Osteocyte (in vitro differentiated cells): ENCODE results near the gene JPT2. TPM values are rescaled to one million over a fixed set of nuclear protein-coding genes. Genes with fewer than 3 reads are reported as not detected.

Experiments
- DNase-seq: peaks from one replicate; pipeline ENCODE4 v3.0.0; 2021; ENCODE audit warnings: mixed read lengths; ENCODE audit not compliant: unreplicated experiment; ENCODE audit errors: extremely low spot score
- H3K27ac Mint-ChIP-seq: one replicate; pipeline ENCODE4 v1.8.0; 2021; ENCODE audit warnings: mild to moderate bottlenecking, mixed read lengths; ENCODE audit not compliant: unreplicated experiment
- H3K27me3 Mint-ChIP-seq: one replicate; pipeline ENCODE4 v1.8.0; 2021; ENCODE audit warnings: mixed read lengths; ENCODE audit not compliant: unreplicated experiment
- H3K36me3 Mint-ChIP-seq: one replicate; pipeline ENCODE4 v1.8.0; 2021; ENCODE audit warnings: mixed read lengths; ENCODE audit not compliant: unreplicated experiment
- H3K4me1 Mint-ChIP-seq: one replicate; pipeline ENCODE4 v1.8.0; 2021; ENCODE audit warnings: mixed read lengths; ENCODE audit not compliant: unreplicated experiment
- H3K4me3 Mint-ChIP-seq: one replicate; pipeline ENCODE4 v1.8.0; 2021; ENCODE audit warnings: mild to moderate bottlenecking, moderate library complexity, mixed read lengths; ENCODE audit not compliant: unreplicated experiment
- H3K9me3 Mint-ChIP-seq: one replicate; pipeline ENCODE4 v1.8.0; 2021; ENCODE audit warnings: mixed read lengths; ENCODE audit not compliant: unreplicated experiment
- total RNA-seq: library from RNA; stranded (reverse); gene quantifications from 2 replicates; pipeline ENCODE4 v1.2.1, GENCODE V29; 2021
- TF ChIP-seq, protein P1 (sequence below): fragments of 200-600 bp; sonication (generic); IDR thresholded peaks from 2 replicates; pipeline ENCODE4 v1.5.0; 2021; ENCODE audit warnings: antibody characterized with exemption, mild to moderate bottlenecking, moderate library complexity

The JPT2 gene
- total RNA-seq, 1 donor from 2014 or later: 53.6 TPM

DNA sequence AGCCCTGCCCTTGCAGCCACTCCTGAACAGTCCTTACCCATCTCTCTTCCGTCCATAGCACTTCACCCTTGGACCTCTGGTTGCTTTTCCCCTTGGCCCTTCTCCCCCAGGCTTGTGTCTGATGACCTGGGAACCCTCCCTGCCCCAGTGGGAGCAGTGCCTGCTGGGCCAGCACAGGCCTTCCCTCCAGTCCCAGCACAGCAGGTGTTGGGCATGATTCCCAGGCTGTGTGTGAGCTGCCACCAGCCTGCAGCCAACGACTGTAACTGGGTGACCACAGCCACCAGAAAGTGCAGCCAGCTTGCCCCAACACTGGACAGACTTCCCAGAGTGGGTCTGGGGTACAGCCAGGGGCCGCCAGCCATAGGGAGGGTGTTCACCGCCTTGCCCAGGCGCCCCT is 35.9 kb upstream of the JPT2 start:
- H3K27ac Mint-ChIP-seq: no peak overlapping the region
- TF ChIP-seq, protein P1, sequence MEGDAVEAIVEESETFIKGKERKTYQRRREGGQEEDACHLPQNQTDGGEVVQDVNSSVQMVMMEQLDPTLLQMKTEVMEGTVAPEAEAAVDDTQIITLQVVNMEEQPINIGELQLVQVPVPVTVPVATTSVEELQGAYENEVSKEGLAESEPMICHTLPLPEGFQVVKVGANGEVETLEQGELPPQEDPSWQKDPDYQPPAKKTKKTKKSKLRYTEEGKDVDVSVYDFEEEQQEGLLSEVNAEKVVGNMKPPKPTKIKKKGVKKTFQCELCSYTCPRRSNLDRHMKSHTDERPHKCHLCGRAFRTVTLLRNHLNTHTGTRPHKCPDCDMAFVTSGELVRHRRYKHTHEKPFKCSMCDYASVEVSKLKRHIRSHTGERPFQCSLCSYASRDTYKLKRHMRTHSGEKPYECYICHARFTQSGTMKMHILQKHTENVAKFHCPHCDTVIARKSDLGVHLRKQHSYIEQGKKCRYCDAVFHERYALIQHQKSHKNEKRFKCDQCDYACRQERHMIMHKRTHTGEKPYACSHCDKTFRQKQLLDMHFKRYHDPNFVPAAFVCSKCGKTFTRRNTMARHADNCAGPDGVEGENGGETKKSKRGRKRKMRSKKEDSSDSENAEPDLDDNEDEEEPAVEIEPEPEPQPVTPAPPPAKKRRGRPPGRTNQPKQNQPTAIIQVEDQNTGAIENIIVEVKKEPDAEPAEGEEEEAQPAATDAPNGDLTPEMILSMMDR: no peak
- peaks cover 71% of the 10 kb centered on the region for H3K36me3 Mint-ChIP-seq

DNA sequence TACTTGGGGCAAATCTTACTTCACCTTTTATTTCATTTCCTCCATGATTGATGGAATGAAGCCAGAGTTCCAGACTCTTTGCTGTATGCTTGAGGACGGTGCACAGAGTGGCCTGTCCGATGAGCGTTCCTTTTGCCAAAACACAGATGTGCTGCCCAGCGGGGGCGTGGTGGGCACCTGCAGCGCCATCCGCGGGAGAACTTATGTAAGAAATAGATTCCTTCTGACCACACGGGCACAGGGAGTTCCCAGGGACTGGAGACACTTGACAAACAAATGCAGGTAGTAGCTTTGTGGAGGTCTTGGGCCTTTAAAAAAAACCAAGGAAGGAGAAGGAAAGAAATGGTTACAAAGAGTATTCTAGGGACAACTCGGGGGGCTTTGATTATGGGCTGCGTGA is 35.3 kb upstream of the JPT2 start:
- no peaks in the 10 kb centered on the region for H3K9me3 Mint-ChIP-seq
- TF ChIP-seq, protein P1: no peak
- H3K36me3 Mint-ChIP-seq: peaks cover 74% of the 10 kb centered on the region
- peaks cover 20% of the 10 kb centered on the region for H3K4me1 Mint-ChIP-seq
- DNase-seq: no peak
- no peak overlapping the region for H3K4me3 Mint-ChIP-seq
- H3K27ac Mint-ChIP-seq: no peak overlapping the region
- no peaks in the 10 kb centered on the region for H3K27me3 Mint-ChIP-seq

More for the DNA sequence above, 35.9 kb upstream of the JPT2 start:
- no peak for DNase-seq
- Mint-ChIP-seq H3K4me3 (no peak overlapping the region), H3K27me3 (no peaks in the 10 kb centered on the region), H3K9me3 (no peaks in the 10 kb centered on the region), H3K4me1 (peaks cover 20% of the 10 kb centered on the region)

DNA sequence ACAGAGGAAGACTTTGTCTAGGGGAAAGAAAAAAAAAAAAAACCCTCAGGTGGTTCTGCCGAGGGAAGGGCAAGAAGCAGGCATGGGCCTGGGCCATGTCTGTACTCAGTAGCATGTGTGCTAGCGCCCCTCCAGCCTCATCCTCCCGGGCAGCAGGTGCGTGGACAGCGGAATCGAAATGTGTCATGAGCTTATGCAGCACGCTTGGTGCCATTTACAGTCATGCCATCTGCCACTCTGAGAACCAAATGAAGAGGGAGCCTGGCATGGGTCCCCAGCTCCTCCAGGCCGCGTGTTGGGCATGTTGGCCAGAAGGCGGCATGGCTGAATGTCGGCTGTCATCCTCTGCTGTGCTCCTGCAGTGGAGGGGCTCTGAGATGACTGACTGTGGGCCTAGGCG is 34.6 kb upstream of the JPT2 start:
- TF ChIP-seq, protein P1: no peak
- peaks cover 20% of the 10 kb centered on the region for H3K4me1 Mint-ChIP-seq
- H3K27ac Mint-ChIP-seq: no peak overlapping the region
- no peak overlapping the region for H3K4me3 Mint-ChIP-seq
- no peaks in the 10 kb centered on the region for H3K27me3 Mint-ChIP-seq
- H3K36me3 Mint-ChIP-seq: peaks cover 70% of the 10 kb centered on the region
- no peaks in the 10 kb centered on the region for H3K9me3 Mint-ChIP-seq
- no peak for DNase-seq

DNA sequence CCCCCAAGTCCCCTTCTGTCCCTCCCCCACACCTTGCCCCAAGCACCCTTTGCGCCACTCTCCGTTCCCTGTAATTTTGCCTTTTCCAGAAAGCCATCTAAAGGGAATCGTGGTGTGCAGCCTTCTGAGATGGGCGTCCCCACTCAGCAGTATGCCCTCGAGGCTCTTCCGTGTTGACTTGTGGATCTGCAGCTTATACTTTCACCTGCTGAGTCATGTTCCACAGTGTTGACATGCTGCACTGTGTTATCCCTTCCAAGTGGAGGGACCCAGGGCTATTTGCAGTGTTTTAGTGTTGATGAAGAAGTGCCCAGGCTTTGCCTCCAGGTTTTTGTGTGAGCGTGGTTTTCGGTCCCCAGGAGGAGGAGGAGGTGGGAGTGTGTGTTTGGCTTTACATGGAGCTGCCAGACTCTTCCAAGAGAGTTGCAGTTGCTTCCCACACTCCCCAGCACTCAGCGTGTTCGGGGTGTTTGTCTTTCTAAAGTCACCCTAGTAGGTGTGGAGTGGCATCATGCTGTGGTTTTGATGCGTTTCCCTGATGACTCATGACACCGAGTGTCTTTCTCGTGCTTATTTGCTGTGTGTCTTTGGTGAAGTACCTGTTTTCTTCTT is 32.1 kb upstream of the JPT2 start:
- DNase-seq: no peak
- no peaks in the 10 kb centered on the region for H3K9me3 Mint-ChIP-seq
- H3K4me1 Mint-ChIP-seq: peaks cover 20% of the 10 kb centered on the region
- peak overlapping the region; percentile 77 for H3K27ac Mint-ChIP-seq
- no peaks in the 10 kb centered on the region for H3K27me3 Mint-ChIP-seq
- TF ChIP-seq, protein P1: no peak
- peaks cover 59% of the 10 kb centered on the region for H3K36me3 Mint-ChIP-seq
- H3K4me3 Mint-ChIP-seq: no peak overlapping the region

DNA sequence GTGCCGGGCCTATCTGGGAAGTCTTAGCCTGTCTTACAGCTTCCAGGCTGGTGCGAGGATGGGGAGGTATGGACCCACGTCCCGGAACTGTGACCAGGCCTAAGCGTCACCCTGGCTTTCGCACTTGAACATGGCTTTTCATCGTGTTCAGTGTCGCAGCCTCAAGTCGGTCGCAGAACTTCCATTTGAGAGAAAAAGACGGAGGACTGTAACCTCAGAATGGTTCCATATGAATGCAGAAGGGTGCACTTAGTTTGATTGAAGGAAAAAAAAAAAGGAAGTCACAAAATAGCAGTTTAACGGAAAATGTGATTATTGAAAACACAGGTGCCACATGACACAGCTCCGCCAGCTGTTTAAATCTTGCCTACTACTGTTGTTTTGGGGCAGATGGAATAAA is 30.2 kb upstream of the JPT2 start:
- no peak for DNase-seq
- no peak overlapping the region for H3K27ac Mint-ChIP-seq
- no peak overlapping the region for H3K4me3 Mint-ChIP-seq
- H3K27me3 Mint-ChIP-seq: no peaks in the 10 kb centered on the region
- H3K36me3 Mint-ChIP-seq: peaks cover 58% of the 10 kb centered on the region
- TF ChIP-seq, protein P1: no peak
- H3K4me1 Mint-ChIP-seq: peaks cover 20% of the 10 kb centered on the region
- no peaks in the 10 kb centered on the region for H3K9me3 Mint-ChIP-seq
